Thyroid gland (tissue), 4 donors: Measurements from ENCODE around the gene TSPAN17. TPM values are rescaled to one million over a fixed set of nuclear protein-coding genes. Genes with fewer than 3 reads are reported as not detected.

ENCODE experiments used
- DNase-seq, 2 donors: peaks; one replicate each; pipeline ENCODE4 v3.0.0-alpha.2; 2019
- H3K27ac ChIP-seq, 3 donors: fragments of 200-600 bp; sonication (generic); 1 replicate in 2 of 3; 2 replicates in 1 of 3; pipeline ENCODE4 v1.5.1; 2016 to 2019; ENCODE audit warnings: mild to moderate bottlenecking in 1 of 3, moderate library complexity in 1 of 3
- H3K27me3 ChIP-seq: fragments of 200-600 bp; sonication (generic); one replicate; pipeline ENCODE4 v1.5.1; 2019
- H3K36me3 ChIP-seq, 2 donors: fragments of 200-600 bp; sonication (generic); one replicate each; pipeline ENCODE4 v1.5.1; 2016 to 2019
- H3K4me1 ChIP-seq, 2 donors: fragments of 200-600 bp; sonication (generic); one replicate each; pipeline ENCODE4 v1.5.1; 2017 to 2019
- H3K4me3 ChIP-seq, 3 donors: fragments of 200-600 bp; sonication (generic); replicated peaks in 1 of 3; 1 replicate in 2 of 3; 2 replicates in 1 of 3; pipeline ENCODE4 v1.5.1; 2016; ENCODE audit warnings: mild to moderate bottlenecking in 1 of 3
- H3K9me3 ChIP-seq: fragments of 200-600 bp; sonication (generic); one replicate; pipeline ENCODE4 v1.5.1; 2017
- POLR2A ChIP-seq, 2 donors: fragments of 450-650 bp; IDR thresholded peaks; one replicate each; pipeline ENCODE4 v1.6.1; 2017; ENCODE audit warnings: antibody characterized with exemption in 2 of 2, mild to moderate bottlenecking in 2 of 2, moderate library complexity in 1 of 2
- WGBS, 2 donors: methylation state at CpG; one replicate each; pipeline ENCODE4 v1.1.5; 2017; 5-methylcytosine and 5-hydroxymethylcytosine counted together
- intact Hi-C: fragments of 100-400 bp; cut with DNase I; formaldehyde crosslinking; loops from one replicate; pipeline ENCODE4 v1.15.1; 2023
- total RNA-seq, 4 donors: library from RNA; depleted of rRNA; stranded (reverse); fragments of >200 nt; gene quantifications; one replicate each; pipeline ENCODE4 v1.2.3, GENCODE V29; 2016
- TF ChIP-seq, protein P1 (sequence below), 6 experiments: fragments of 200-600 bp in 3 of 6; fragments of 450-650 bp in 3 of 6; sonication (generic) in 3 of 6; IDR thresholded peaks; one replicate each; pipeline ENCODE4 v1.5.1; 2016 to 2019; ENCODE audit warnings: antibody characterized with exemption in 6 of 6, mild to moderate bottlenecking in 2 of 6, inconsistent platforms in 1 of 6, moderate library complexity in 1 of 6

TSPAN17 gene
- total RNA-seq, 4 donors from 2014 or later, result 18.9 to 24.7 (median 21.0) TPM

DNA sequence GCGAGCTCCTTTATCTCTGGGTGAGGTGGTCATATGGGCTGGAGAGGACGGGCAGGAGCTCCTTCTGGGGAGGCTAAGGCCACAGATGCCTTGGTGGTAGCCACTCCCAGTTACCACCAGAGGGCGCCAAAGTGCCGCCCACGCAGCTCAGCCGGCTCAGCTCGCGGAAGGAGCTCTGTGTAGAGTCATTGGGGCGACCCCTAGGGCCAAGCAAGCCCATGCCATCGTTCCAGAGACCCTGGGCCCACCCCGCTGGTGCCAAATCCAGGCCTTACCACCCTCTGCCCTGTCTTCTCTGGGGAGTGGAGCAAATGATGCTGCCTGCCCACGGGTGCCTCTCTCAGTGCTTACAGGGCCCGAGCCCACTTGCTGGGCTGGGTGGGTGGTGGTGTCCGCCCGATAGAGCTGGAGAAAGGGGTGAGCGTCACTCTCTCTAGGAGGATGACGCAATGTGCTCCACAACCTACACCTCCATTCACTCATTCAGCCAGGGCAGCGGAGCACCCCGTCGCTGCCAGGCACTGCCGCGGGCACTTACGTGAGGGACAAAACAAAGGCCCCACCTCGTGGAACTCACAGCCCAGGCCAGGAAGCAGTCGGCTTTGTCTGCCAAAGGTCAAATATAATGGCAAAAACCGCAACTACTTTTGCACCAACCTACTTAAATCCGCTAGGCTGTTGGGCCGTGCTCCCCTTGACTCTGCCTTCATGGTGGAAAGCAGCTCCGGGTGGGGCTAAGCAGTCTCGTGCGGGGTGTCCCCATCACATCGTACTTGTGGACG lies 13.8 kb downstream of the TSPAN17 start:
- H3K36me3 ChIP-seq, result peaks cover 8 to 9% of the 10 kb centered on the region in 2 donors
- H3K9me3 ChIP-seq, result no peaks in the 10 kb centered on the region
- WGBS, 2 donors, result 69 to 81% methylated on average over 14 to 23 of the region's 33 CpGs
- no peak for TF ChIP-seq POLR2A (IDR thresholded peaks at IDR 0.05)
- TF ChIP-seq, protein P1, sequence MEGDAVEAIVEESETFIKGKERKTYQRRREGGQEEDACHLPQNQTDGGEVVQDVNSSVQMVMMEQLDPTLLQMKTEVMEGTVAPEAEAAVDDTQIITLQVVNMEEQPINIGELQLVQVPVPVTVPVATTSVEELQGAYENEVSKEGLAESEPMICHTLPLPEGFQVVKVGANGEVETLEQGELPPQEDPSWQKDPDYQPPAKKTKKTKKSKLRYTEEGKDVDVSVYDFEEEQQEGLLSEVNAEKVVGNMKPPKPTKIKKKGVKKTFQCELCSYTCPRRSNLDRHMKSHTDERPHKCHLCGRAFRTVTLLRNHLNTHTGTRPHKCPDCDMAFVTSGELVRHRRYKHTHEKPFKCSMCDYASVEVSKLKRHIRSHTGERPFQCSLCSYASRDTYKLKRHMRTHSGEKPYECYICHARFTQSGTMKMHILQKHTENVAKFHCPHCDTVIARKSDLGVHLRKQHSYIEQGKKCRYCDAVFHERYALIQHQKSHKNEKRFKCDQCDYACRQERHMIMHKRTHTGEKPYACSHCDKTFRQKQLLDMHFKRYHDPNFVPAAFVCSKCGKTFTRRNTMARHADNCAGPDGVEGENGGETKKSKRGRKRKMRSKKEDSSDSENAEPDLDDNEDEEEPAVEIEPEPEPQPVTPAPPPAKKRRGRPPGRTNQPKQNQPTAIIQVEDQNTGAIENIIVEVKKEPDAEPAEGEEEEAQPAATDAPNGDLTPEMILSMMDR (IDR thresholded peaks at IDR 0.05), result peak; percentile 77 to 99 (median 90)
- intact Hi-C loops, result no loop called here
- no peak overlapping the region for H3K4me3 ChIP-seq
- no peak overlapping the region for H3K27ac ChIP-seq
- DNase-seq, result peak; percentile 63 to 72
- H3K27me3 ChIP-seq, result no peaks in the 10 kb centered on the region
- H3K4me1 ChIP-seq, result peaks cover 0 to 5% of the 10 kb centered on the region in 2 donors

DNA sequence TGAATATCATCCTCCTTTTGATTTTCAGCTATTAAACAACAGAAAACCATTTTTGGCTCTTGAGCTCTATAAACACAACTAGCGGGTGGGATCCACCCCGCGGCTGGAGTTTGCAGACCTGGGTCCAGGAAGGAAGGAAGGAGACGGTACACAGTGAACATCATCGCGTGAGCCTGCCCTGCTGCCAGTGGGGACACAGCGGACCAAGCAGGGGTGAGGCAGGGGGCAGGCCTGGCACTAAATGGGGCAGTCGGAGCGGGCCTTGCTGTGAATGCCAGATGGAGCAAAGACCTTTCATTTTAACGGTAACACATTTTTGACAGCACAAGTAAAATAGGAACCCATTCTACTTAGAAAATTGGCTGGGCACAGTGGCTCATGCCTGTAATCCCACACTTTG lies 14.4 kb downstream of the TSPAN17 start:
- intact Hi-C loops, result no loop called here
- Histone ChIP-seq H3K9me3 (no peaks in the 10 kb centered on the region), H3K27ac (no peak overlapping the region), H3K4me3 (no peak overlapping the region), H3K4me1 (peaks cover 0 to 5% of the 10 kb centered on the region in 2 donors), H3K36me3 (peaks cover 6% of the 10 kb centered on the region in 2 donors), H3K27me3 (no peaks in the 10 kb centered on the region)
- TF ChIP-seq POLR2A (IDR thresholded peaks at IDR 0.05), result no peak
- TF ChIP-seq, protein P1 (IDR thresholded peaks at IDR 0.05), result no peak
- DNase-seq, result no peak
- WGBS, 2 donors, result 80 to 84% methylated on average over 10 of the region's 10 CpGs

DNA sequence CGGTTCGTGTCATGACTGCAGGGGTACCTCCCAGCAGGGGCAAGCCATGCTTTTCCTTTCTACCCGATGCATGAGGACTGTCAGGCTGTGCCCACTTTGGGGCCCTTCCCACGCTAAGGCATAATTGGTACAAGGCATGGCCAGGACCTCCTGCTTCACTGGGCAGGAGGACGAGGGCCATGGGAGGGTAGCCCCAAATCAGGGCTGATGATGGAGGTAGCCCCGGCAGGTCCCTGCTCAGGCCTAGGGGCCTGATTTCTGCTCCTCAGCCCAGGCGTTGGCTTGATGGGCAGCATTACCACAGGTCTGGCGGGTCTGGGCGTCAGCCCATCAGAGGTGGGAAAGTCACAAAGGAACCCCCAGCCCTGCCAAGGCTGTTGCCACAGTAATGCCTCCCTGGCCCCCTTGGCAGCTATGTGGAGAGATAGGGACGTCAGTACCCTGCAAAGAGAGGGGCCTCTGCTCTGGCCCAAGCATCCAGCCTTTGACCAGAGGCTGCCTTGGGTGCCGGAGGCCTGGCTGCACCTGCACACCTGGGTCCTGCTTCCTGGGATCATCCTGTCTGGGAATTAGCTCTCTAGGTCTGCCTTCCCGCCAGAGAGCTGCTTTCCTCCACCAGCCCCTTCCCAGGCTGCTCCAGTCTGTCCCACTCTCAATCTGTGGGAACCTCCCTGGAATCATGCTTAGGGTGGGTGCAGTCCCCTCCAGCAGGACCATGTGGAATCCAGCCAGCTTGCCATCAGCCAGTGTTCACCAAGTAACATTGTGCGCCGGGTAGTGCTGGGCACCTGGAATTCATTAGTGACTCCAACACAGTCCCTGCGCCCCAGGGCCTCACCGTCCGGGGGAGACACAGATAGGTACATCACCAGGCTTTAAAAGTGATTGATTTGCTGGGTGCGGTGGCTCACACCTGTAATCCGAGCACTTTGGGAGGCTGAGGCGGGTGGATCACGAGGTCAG lies 15.4 kb downstream of the TSPAN17 start:
- TF ChIP-seq, protein P1 (IDR thresholded peaks at IDR 0.05), result no peak
- TF ChIP-seq POLR2A (IDR thresholded peaks at IDR 0.05), result no peak
- DNase-seq, result no peak
- no peak overlapping the region for H3K27ac ChIP-seq
- intact Hi-C loops, result no loop called here
- no peak overlapping the region for H3K4me3 ChIP-seq
- no peaks in the 10 kb centered on the region for H3K27me3 ChIP-seq
- WGBS, 2 donors, result 88 to 92% methylated on average over 15 to 21 of the region's 21 CpGs
- no peaks in the 10 kb centered on the region for H3K9me3 ChIP-seq
- H3K4me1 ChIP-seq, result peaks cover 0 to 5% of the 10 kb centered on the region in 2 donors
- no peaks in the 10 kb centered on the region for H3K36me3 ChIP-seq

DNA sequence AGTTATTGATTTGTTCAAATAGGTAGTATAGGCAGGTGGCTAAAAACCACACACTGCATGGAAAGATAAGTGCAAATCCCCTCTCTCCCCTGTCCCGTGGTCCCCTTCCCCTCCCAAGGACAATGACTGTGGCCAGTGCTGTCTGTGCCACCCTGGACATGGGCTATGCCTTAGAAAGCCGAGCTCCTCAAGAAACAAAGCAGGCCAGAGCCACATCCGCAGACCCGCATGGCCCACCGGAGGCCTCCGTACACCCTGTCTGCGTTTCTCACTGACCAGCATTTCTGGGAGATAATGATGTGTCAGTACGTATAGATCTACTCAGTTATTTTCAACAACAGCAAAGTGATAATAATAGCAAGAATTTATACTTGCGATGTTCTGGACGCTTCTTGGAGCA lies 16.3 kb downstream of the TSPAN17 start:
- H3K27ac ChIP-seq, result no peak overlapping the region
- no peaks in the 10 kb centered on the region for H3K27me3 ChIP-seq
- intact Hi-C loops, result no loop called here
- no peaks in the 10 kb centered on the region for H3K36me3 ChIP-seq
- no peak for TF ChIP-seq POLR2A (IDR thresholded peaks at IDR 0.05)
- TF ChIP-seq, protein P1 (IDR thresholded peaks at IDR 0.05), result no peak
- no peak for DNase-seq
- H3K9me3 ChIP-seq, result no peaks in the 10 kb centered on the region
- H3K4me1 ChIP-seq, result peaks cover 0 to 5% of the 10 kb centered on the region in 2 donors
- H3K4me3 ChIP-seq, result no peak overlapping the region
- 85 to 87% methylated on average over 10 of the region's 10 CpGs for WGBS, 2 donors
